GM12878 (cell line): ENCODE measurements around the gene RAB31.

Source experiments
- BMI1 ChIP-seq: fragments of 450-650 bp; IDR thresholded peaks from 2 replicates; pipeline ENCODE4 v1.6.1; 2016; ENCODE audit warnings: mild to moderate bottlenecking, moderate library complexity, borderline replicate concordance
- CHD2 ChIP-seq: IDR thresholded peaks from 2 replicates; pipeline ENCODE4 v1.6.1; 2011; ENCODE audit warnings: low read depth, low read length, improper control_type of control experiment, borderline replicate concordance
- CREB1 ChIP-seq: IDR thresholded peaks from 2 replicates; pipeline ENCODE4 v1.6.1; 2012; ENCODE audit warnings: low read depth, mild to moderate bottlenecking, inconsistent platforms
- CTCF ChIP-seq, 3 experiments: IDR thresholded peaks in 2 of 3; conservative IDR thresholded peaks in 1 of 3; 2 replicates each; pipeline ENCODE4 v1.5.1; 2011; ENCODE audit warnings: low read depth in 3 of 3, low read length in 3 of 3, mild to moderate bottlenecking in 3 of 3, control low read depth in 2 of 3, moderate library complexity in 2 of 3, inconsistent platforms in 1 of 3, mixed read lengths in 1 of 3; ENCODE audit not compliant: control insufficient read depth in 2 of 3, insufficient read depth in 1 of 3; ENCODE audit errors: extremely low read depth in 1 of 3
- USF2 ChIP-seq: IDR thresholded peaks from 2 replicates; pipeline ENCODE4 v1.6.1; 2011; ENCODE audit warnings: low read depth, low read length, improper control_type of control experiment, borderline replicate concordance
- ZBTB4 ChIP-seq: fragments of 450-650 bp; formaldehyde crosslinking; IDR thresholded peaks from 2 replicates; pipeline ENCODE4 v1.4.0; 2022; ENCODE audit warnings: mild to moderate bottlenecking, moderate library complexity

DNA sequence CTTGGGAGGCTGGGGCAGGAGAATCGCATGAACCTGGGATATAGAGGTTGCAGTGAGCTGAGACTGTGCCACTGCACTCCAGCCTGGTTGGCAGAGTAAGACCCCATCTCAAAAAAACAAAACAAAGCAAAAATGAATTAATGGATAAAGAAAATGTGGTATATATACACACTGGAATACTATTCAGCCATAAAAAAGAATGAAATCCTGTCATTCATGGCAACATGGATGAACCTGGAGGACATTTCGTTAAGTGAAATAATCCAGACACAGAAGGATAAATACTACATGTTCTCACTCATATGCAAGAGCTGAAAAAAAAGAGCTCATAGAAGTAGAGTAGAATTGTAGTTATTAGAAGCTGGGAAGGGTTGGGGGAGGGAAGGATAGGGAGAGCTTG, 80.8 kb downstream of the RAB31 start:
- TF ChIP-seq BMI1 = no peak
- no peak for TF ChIP-seq CREB1
- no peak for TF ChIP-seq CHD2
- no peak for TF ChIP-seq ZBTB4 (CRISPR knock-in tag)
- TF ChIP-seq USF2 = no peak
- no peak for TF ChIP-seq CTCF (IDR thresholded peaks at IDR 0.05 in 2 of 3, conservative IDR thresholded peaks at IDR 0.05 in 1 of 3; ENCODE audit: control insufficient read depth in 2 of 3, extremely low read depth in 1 of 3, insufficient read depth in 1 of 3, low read depth in 3 of 3, low read length in 3 of 3)
